Trophoblast cell (in vitro differentiated cells and primary cell): Measurements from ENCODE around the gene MAPKAPK2.

Source experiments
- DNase-seq, 2 donors: peaks; one replicate each; pipeline ENCODE4 v3.0.0-alpha.2; 2016
- H2AFZ ChIP-seq: 2 replicates; pipeline ENCODE4 v1.6.1; 2013; ENCODE audit warnings: low read length, moderate library complexity, mild to moderate bottlenecking; ENCODE audit not compliant: insufficient read depth, poor library complexity
- H2AK5ac ChIP-seq: 2 replicates; pipeline ENCODE4 v1.6.1; 2013; ENCODE audit warnings: mild to moderate bottlenecking, low read length
- H2BK120ac ChIP-seq: 2 replicates; pipeline ENCODE4 v1.6.1; 2013; ENCODE audit warnings: low read length, mild to moderate bottlenecking, moderate library complexity; ENCODE audit not compliant: insufficient read depth, poor library complexity
- H2BK12ac ChIP-seq: 2 replicates; pipeline ENCODE4 v1.6.1; 2013; ENCODE audit warnings: mild to moderate bottlenecking, low read length, moderate library complexity
- H2BK5ac ChIP-seq: 2 replicates; pipeline ENCODE4 v1.6.1; 2013; ENCODE audit warnings: low read length, low read depth, moderate library complexity, mild to moderate bottlenecking; ENCODE audit not compliant: poor library complexity
- H3K14ac ChIP-seq: 2 replicates; pipeline ENCODE4 v1.6.1; 2013; ENCODE audit warnings: mild to moderate bottlenecking, low read length
- H3K18ac ChIP-seq: 2 replicates; pipeline ENCODE4 v1.6.1; 2013; ENCODE audit warnings: mild to moderate bottlenecking, low read length
- H3K23ac ChIP-seq: 2 replicates; pipeline ENCODE4 v1.6.1; 2013; ENCODE audit warnings: low read length
- H3K27ac ChIP-seq: 2 replicates; pipeline ENCODE4 v1.5.1; 2013; ENCODE audit warnings: low read depth, mild to moderate bottlenecking, inconsistent platforms, low read length, moderate library complexity
- H3K27me3 ChIP-seq: 2 replicates; pipeline ENCODE4 v1.6.1; 2013; ENCODE audit warnings: inconsistent platforms, mild to moderate bottlenecking, low read length, moderate library complexity; ENCODE audit not compliant: insufficient read depth
- H3K36me3 ChIP-seq, 2 experiments: 1 replicate in 1 of 2; 2 replicates in 1 of 2; pipeline ENCODE4 v1.6.1; 2013; ENCODE audit warnings: low read length in 2 of 2, mild to moderate bottlenecking in 2 of 2, moderate library complexity in 1 of 2; ENCODE audit not compliant: insufficient read depth in 2 of 2, control insufficient read depth in 1 of 2
- H3K4ac ChIP-seq: 2 replicates; pipeline ENCODE4 v1.6.1; 2013; ENCODE audit warnings: low read depth, mild to moderate bottlenecking, low read length, moderate library complexity
- H3K4me1 ChIP-seq, 2 experiments: 1 replicate in 1 of 2; 2 replicates in 1 of 2; pipeline ENCODE4 v1.6.1; 2013; ENCODE audit warnings: low read length in 2 of 2, mild to moderate bottlenecking in 2 of 2, moderate library complexity in 1 of 2; ENCODE audit not compliant: insufficient read depth in 2 of 2, control insufficient read depth in 1 of 2
- H3K4me2 ChIP-seq: 2 replicates; pipeline ENCODE4 v1.6.1; 2013; ENCODE audit warnings: inconsistent platforms, mild to moderate bottlenecking, low read length, moderate library complexity
- H3K4me3 ChIP-seq: 2 replicates; pipeline ENCODE4 v1.5.1; 2013; ENCODE audit warnings: mild to moderate bottlenecking, low read depth, low read length, inconsistent platforms
- H3K79me1 ChIP-seq: one replicate; pipeline ENCODE4 v1.6.1; 2013; ENCODE audit warnings: low read length
- H3K79me2 ChIP-seq: 2 replicates; pipeline ENCODE4 v1.6.1; 2013; ENCODE audit warnings: low read length, mild to moderate bottlenecking; ENCODE audit not compliant: control insufficient read depth, insufficient read depth, poor library complexity
- H3K9ac ChIP-seq: 2 replicates; pipeline ENCODE4 v1.6.1; 2013; ENCODE audit warnings: mild to moderate bottlenecking, low read length
- H3K9me3 ChIP-seq: 2 replicates; pipeline ENCODE4 v1.6.1; 2013; ENCODE audit warnings: low read depth, mild to moderate bottlenecking, control low read depth, inconsistent platforms, low read length; ENCODE audit not compliant: insufficient read depth
- H4K12ac ChIP-seq: 2 replicates; pipeline ENCODE4 v1.6.1; 2013; ENCODE audit warnings: low read depth, mild to moderate bottlenecking, low read length, moderate library complexity
- H4K8ac ChIP-seq: 2 replicates; pipeline ENCODE4 v1.6.1; 2013; ENCODE audit warnings: low read depth, mild to moderate bottlenecking, low read length, moderate library complexity
- H4K91ac ChIP-seq: one replicate; pipeline ENCODE4 v1.6.1; 2013; ENCODE audit warnings: low read depth, mild to moderate bottlenecking, low read length, moderate library complexity
- WGBS: extraction: QIAGEN DNeasy Blood & Tissue Kit; methylation state at CpG from one replicate; pipeline ENCODE4 v1.1.7; 2013; ENCODE audit warnings: missing lambda C conversion rate; ENCODE audit not compliant: insufficient read length, insufficient coverage; ENCODE audit errors: extremely low coverage; 5-methylcytosine and 5-hydroxymethylcytosine counted together

Gene MAPKAPK2

GRCh38 chr1:206664740-206665139 lies 20.0 kb upstream of the MAPKAPK2 start:
- Histone ChIP-seq H3K18ac (no peak overlapping the region), H3K4me2 (no peak overlapping the region), H3K27ac (no peak overlapping the region), H2BK120ac (no peak overlapping the region), H4K8ac (no peak overlapping the region), H2AK5ac (no peak overlapping the region), H3K79me2 (no peaks in the 10 kb centered on the region), H2AFZ (no peak overlapping the region), H3K4me1 (no peaks in the 10 kb centered on the region), H2BK12ac (no peak overlapping the region), H3K9me3 (peaks cover 1% of the 10 kb centered on the region), H3K27me3 (peaks cover 5% of the 10 kb centered on the region), H3K79me1 (no peaks in the 10 kb centered on the region), H3K4ac (no peak overlapping the region), H4K91ac (no peak overlapping the region), H3K9ac (no peak overlapping the region), H3K4me3 (no peak overlapping the region), H4K12ac (no peak overlapping the region), H2BK5ac (no peak overlapping the region), H3K14ac (no peak overlapping the region), H3K23ac (no peak overlapping the region), H3K36me3 (no peaks in the 10 kb centered on the region)
- WGBS: no CpG with 5 or more reads among the region's 6 CpGs
- DNase-seq: no peak

- Histone ChIP-seq H3K4me3 (no peak overlapping the region), H3K4me2 (no peak overlapping the region), H3K9ac (no peak overlapping the region), H3K27ac (no peak overlapping the region), H4K91ac (no peak overlapping the region), H3K27me3 (peaks cover 5% of the 10 kb centered on the region), H3K4me1 (no peaks in the 10 kb centered on the region), H2AFZ (no peak overlapping the region), H4K8ac (no peak overlapping the region), H3K79me2 (no peaks in the 10 kb centered on the region), H3K4ac (no peak overlapping the region), H3K9me3 (peaks cover 1% of the 10 kb centered on the region), H3K36me3 (no peaks in the 10 kb centered on the region), H2BK5ac (no peak overlapping the region), H3K23ac (no peak overlapping the region), H2BK12ac (no peak overlapping the region), H2AK5ac (no peak overlapping the region), H3K79me1 (no peaks in the 10 kb centered on the region), H3K18ac (no peak overlapping the region), H3K14ac (no peak overlapping the region), H4K12ac (no peak overlapping the region), H2BK120ac (no peak overlapping the region)
- WGBS: no CpG with 5 or more reads among the region's 3 CpGs
- no peak for DNase-seq
Observed at GRCh38 chr1:206666031-206666561, 18.6 kb upstream of the MAPKAPK2 start.

DNA sequence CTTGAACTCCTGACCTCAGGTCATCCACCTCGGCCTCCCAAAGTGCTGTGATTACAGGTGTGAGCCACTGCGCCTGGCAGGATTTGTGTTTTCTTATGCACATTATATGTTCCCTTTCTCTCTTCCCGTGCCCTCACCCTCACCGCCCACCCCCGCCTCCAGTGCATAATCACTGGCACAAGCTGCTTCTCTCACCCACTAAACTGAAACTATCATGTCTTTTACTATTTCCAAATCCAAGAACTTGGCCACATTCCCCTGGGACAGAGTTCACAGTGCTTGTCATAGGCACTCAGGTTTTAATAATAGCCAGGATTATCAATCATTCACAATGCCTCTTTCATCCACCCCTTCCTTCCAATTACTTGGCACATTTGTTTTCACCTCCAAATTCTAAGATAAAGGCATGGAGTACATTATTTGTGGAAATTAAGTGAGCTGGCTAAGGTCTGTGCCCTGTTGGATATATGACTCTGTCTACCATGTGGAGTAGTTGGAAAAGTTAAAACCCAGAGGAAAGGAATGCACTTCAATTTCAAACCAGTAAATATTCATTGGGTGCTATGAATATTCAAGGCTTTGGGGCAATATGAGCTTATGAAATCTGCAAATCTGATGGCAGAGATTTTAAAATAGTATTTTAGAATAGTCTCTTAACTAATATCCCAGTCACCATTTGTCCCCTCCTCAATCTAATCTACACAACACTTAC lies 17.6 kb upstream of the MAPKAPK2 start:
- no peak overlapping the region for H3K9ac ChIP-seq
- no peak overlapping the region for H3K14ac ChIP-seq
- H3K9me3 ChIP-seq: no peaks in the 10 kb centered on the region
- H3K4me2 ChIP-seq: no peak overlapping the region
- H2AK5ac ChIP-seq: no peak overlapping the region
- H4K12ac ChIP-seq: no peak overlapping the region
- H3K4me3 ChIP-seq: no peak overlapping the region
- H3K79me2 ChIP-seq: no peaks in the 10 kb centered on the region
- no peak overlapping the region for H3K23ac ChIP-seq
- no peak overlapping the region for H4K91ac ChIP-seq
- WGBS: no CpG with 5 or more reads among the region's 5 CpGs
- H2BK12ac ChIP-seq: no peak overlapping the region
- H3K4me1 ChIP-seq: no peaks in the 10 kb centered on the region
- no peak overlapping the region for H2BK5ac ChIP-seq
- peaks cover 5% of the 10 kb centered on the region for H3K27me3 ChIP-seq
- H3K36me3 ChIP-seq: no peaks in the 10 kb centered on the region
- H2AFZ ChIP-seq: no peak overlapping the region
- H4K8ac ChIP-seq: no peak overlapping the region
- no peak overlapping the region for H3K18ac ChIP-seq
- H3K4ac ChIP-seq: no peak overlapping the region
- no peak for DNase-seq
- no peaks in the 10 kb centered on the region for H3K79me1 ChIP-seq
- H2BK120ac ChIP-seq: no peak overlapping the region
- no peak overlapping the region for H3K27ac ChIP-seq

DNA sequence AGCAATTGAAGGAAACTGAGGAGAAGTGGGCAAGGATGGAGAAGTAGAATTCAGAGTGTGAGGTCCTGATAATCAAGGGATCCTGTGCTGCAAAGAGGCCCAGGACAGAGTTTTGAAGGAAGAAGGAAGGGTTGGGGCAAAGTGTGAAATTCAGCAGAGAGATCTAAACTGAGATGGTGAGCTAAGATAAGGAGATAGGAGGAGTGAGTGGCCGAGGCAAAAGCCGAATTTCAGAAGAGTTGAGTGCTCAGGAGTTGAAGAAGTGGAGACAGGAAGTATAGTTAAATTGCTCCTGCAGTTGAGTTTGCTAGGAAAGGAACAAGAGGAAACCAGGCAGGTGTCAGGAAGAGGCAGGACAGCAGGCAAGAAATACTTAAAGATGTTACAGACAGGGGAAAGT lies 16.4 kb upstream of the MAPKAPK2 start:
- H3K9ac ChIP-seq: no peak overlapping the region
- no peak overlapping the region for H3K27ac ChIP-seq
- no peaks in the 10 kb centered on the region for H3K9me3 ChIP-seq
- H2AK5ac ChIP-seq: no peak overlapping the region
- H3K18ac ChIP-seq: no peak overlapping the region
- H3K4me2 ChIP-seq: no peak overlapping the region
- no peak overlapping the region for H3K4me3 ChIP-seq
- no peak overlapping the region for H4K91ac ChIP-seq
- H2AFZ ChIP-seq: no peak overlapping the region
- H4K8ac ChIP-seq: no peak overlapping the region
- H2BK120ac ChIP-seq: no peak overlapping the region
- no peaks in the 10 kb centered on the region for H3K27me3 ChIP-seq
- no peaks in the 10 kb centered on the region for H3K36me3 ChIP-seq
- H3K4me1 ChIP-seq: no peaks in the 10 kb centered on the region
- no peak overlapping the region for H2BK12ac ChIP-seq
- no peaks in the 10 kb centered on the region for H3K79me1 ChIP-seq
- no peak overlapping the region for H3K14ac ChIP-seq
- H3K79me2 ChIP-seq: no peaks in the 10 kb centered on the region
- no peak overlapping the region for H2BK5ac ChIP-seq
- no peak for DNase-seq
- no CpG with 5 or more reads among the region's 2 CpGs for WGBS
- H3K4ac ChIP-seq: no peak overlapping the region
- H4K12ac ChIP-seq: no peak overlapping the region
- H3K23ac ChIP-seq: no peak overlapping the region
